Activated CD4-positive, alpha-beta T cell treated with anti-CD3 and anti-CD28 coated beads for 4 hours (primary cell): Measurements from ENCODE around the gene ING5.

Experiments
- DNase-seq, 2 donors: peaks; one replicate each; pipeline ENCODE4 v3.0.0-alpha.2; 2020

Gene ING5

DNA sequence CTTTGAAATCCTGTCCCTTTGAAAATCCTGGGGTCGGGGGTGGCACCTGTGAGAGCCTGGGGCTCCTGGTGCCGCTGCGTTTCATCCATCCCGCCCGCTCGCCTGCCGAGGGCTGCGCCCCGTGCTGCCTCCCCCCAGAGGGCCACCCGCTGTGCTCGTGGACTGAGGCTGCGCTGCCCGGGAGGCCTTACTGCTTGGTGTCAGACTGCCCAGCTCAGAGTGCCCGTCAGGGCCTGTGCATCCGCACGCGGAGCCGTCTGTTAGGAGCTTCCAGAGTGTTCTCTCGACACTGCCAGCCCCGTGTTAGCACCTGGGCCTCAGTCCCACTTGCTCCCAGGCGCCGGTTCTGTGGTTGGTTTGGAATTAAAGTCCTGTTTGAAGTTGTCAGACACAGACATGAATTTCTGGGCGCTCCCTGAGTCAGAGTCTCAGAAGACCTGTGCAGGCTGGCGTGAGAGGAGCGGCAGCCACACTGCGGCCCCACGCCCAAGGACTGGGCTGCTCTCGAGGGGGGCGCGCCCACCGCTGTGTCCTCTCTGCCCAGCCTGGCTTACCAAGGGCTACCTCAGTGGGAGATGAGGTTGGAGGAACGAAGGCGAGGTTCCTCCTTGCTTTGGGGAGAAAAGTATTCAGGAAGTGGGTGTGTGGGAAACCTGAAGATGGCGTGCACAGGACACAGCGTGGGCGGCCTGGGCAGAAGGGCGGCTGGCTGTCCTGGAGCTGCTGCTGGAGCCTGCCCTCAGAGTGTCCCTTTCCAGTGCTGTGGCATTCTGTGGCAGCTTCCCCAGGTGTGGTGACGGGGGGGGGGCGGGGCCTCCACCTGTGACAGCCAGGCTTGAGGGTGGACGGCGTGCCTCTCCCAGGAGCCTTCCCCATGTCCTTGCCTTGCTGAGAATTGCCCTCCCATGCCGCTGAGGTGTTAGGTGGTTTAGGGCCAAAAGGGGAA lies 29.3 kb upstream of the ING5 start:
- DNase-seq, result no peak

DNA sequence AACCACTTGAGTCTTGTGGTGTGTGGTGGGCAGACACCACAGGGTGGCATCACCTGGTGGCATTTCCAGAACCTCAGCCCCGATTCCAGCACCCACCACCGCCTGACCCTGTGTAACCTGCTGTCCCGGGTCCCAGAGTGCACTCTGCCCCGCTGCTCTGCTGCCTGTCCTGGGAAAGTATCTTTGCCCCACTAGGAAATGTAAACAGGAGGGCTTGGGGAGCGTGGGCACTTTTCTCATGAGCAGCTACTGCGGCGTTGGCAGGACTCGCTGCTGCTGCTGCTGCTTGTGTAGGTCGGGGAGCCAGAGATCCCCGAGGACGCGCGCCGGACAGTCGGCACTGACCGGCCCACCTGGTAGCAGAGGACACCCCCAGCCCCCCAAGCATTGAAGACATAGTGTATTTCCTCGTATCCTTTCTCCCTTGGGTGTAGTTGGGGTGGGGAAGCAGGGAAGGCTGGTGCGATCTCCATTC lies 28.6 kb upstream of the ING5 start:
- no peak for DNase-seq

DNA sequence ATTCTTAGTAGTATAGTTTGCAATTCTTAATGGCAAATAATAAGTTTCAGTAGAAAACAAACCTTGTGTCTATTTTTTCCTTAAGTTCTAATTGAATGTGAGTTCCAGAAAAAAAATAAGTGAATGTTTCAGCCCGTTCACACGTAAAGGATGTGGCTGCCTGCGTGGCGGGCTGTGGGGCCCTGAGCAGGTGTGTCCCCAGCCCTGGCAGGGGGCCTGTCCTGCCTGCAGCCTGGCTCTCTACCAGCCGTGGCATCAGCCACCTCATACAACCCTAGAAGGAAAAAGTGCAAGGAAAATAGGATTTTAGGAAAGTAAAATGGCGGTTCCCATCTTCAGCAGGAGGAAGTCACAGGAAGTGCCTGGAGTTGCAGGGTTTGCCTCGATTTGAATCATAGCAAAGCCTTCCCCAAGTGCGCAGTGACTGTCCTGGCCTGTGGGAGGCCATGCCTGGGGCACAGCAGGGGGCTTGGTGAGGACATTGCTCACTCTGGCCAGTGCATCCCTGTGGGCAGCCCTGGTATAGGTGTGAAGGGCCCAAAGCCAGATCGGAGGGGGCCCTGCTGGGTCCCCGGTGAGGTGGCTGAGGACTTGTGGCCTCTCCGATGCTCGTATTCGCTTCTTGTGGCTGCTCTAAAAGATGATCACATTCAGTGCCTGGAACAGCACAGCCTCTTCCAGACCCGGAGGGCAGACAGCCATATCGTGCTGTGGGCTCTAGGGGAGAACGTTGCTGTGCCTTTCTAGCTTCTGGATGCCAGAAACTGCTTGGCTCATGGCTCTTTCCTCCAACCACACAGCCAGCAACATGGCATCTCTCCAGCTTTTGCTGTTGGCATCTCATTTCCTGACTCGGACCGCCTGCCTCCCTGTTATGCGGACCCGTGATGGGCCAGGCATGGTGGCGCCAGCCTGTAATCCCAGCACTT lies 27.8 kb upstream of the ING5 start:
- DNase-seq, result no peak

DNA sequence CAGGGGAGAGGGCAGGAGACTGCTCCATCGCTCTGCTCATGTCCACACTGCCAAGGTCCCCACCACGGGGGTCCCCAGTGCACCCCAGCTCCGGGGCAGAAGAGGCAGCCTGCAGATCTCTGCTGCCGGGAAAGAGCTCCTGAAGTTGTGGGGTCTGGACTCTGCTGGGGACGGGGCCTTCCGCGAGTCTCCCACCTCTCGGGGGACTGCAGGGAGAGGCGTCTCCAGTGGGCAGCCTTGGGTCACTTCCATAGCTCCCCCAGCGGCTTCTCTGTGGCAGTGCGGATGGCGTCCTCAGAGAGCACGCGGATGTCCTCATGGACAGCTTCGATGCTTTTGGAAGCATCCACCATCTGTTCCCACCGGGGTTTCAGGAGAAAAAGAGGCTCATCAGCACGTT lies 26.0 kb upstream of the ING5 start:
- no peak for DNase-seq

DNA sequence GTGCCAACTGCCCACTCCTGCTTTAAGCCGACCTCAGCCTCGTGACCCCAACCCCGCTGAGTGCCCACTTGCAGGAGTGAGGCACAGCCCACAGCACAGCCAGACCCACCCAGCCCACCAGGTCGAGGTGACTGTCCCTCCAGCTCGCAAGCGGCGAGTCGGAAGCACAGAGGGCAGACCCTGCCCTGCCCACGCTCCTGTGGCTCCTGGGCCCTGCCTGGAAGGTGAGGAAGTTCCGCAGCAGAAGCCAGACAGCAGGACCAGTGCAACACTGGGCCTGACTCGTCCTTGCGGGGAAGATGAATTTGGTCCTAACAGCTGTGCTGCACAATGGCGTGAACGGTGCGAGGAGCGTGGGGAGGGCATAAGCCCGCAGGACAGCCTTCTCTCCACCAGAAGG lies 25.2 kb upstream of the ING5 start:
- DNase-seq, result no peak

DNA sequence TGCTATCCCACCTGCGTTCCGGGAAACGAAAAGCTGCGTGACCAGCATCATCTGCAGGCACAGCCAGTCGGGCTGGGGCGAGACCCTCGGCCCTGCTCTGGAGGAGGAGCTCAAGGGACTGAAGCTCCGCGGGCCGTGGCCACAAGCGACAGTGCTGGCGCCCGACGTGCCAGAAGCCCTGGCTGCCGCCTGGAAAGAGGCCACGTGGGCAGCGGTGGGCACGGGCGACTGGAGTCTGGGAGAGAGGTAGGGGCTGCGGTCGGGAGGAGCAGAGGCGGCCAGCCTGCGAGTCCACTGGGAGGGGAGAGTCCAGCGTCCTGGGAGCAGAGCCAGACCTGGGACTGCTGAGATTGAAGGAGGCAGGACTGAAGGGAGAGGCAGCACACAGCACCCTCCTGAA lies 24.4 kb upstream of the ING5 start:
- DNase-seq, result no peak

DNA sequence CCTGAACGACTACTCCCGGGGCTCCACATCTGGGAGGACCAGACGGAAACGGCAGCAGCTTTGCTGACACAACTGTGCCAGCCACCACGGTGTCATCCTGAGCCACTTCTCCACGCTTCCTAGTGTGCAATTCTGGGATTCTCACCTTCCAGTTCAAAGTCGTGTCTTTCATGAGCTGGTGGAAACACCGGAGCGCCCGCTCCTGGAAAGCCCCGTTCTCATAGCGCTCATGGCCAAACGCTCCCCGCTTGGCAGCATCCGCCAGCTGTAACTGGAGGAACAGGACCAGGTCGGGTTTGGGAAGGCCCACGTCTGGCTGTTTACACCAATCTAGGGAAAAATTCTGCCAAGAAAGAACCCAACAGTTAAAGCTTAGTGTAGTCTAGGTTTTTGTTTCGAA lies 23.5 kb upstream of the ING5 start:
- no peak for DNase-seq

DNA sequence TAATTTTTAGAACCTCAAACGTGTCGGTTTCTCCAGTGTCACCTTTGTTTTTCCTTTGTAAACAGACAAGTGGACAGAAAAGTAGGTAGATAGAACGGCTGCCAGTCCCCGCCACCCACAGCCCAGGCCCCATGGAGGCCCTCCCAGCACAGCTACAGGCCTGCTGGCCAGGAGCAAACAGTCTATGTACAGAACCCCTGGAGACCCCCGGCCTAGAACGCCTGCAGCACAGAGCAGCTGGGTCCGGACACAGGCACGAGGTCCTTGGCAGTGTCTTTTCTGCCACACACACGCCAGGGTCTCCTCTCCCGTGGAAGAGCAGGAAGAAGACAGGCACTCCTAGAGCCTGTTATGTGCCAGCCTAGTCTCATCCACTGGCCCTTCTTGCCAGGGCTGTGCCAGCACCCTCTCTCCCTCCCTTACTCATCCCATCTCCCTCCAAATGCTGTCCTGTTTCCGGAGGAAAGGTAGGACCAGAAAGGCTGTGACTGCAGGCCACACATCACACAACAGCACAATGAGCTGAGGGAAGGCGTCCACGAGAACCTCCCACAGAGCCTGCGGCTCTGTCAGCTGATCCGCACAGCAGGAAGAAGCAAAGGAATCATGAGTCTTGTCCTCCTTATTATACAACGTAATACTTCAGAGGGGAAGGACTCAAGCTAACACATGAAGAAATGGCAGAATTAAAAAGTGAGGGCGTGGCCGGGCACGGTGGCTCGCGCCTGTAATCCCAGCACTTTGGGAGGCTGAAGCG lies 22.9 kb upstream of the ING5 start:
- no peak for DNase-seq

DNA sequence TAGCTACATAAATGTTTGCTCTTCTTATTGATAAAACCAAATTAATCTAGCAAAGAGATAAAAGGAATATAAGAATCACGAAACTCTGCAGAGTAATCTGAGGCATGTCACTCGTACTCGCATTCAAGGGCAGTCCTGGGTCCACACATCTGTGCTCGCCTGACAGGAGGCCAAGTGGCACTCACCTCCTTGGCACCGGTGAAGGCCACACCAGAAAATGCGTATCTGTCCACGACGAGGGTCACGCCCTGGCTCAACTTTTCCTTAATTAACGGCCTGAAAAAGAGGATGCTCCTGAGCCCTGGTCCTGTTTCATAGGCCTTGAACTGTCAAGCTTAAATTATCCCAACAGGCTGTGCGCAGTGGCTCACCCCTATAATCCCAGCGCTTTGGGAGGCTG lies 21.8 kb upstream of the ING5 start:
- DNase-seq, result no peak

DNA sequence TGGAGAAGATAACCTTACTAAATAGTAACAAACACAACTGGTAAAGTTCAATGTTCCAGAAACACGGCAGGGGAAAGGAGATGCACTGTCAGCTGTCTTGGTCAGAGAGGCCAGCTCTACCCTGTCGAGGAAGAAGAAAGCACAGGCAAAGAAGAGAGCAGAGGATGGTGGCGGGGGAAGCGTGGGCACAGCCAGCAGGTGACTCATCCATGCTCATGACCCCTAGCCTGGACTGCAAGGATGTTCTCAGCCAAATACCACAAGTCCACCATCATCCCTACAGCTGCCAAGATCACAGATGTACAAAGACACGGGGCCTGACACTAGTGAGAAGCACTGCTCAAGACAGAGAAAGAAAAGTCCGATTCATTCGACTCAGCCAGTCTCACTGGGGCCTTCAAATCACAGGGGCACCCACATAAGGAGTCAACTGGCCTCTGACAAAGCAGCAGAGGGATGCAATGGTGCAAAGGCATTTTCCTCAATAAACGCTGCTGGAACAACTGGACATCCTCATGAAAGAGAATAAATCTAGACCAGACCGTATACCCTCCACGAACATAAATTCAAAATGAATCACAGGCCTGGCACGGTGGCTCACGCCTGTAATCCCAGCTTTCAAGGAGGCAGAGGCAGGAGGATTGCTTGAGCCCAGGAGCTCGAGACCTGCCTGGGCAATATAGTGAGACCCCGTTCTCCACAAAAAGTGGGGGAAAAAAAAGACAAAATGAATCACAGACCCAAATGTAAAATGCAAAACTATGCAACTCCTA lies 20.8 kb upstream of the ING5 start:
- no peak for DNase-seq

DNA sequence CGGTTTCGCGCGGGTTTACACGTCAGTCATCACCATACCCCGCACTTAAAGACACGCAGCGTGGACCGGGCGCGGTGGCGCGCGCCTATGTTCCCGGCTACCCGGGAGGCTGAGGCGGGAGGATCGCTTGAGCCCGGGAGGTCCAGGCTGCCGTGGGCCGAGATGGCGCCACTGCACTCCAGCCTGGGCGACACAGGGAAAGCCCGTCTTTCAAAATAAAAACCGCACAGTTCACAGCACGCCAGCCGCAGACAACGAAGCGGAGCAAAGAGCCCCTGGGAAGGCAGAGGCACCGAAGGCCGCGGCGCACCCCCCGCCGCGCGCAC lies 15.6 kb upstream of the ING5 start:
- DNase-seq, result no peak

DNA sequence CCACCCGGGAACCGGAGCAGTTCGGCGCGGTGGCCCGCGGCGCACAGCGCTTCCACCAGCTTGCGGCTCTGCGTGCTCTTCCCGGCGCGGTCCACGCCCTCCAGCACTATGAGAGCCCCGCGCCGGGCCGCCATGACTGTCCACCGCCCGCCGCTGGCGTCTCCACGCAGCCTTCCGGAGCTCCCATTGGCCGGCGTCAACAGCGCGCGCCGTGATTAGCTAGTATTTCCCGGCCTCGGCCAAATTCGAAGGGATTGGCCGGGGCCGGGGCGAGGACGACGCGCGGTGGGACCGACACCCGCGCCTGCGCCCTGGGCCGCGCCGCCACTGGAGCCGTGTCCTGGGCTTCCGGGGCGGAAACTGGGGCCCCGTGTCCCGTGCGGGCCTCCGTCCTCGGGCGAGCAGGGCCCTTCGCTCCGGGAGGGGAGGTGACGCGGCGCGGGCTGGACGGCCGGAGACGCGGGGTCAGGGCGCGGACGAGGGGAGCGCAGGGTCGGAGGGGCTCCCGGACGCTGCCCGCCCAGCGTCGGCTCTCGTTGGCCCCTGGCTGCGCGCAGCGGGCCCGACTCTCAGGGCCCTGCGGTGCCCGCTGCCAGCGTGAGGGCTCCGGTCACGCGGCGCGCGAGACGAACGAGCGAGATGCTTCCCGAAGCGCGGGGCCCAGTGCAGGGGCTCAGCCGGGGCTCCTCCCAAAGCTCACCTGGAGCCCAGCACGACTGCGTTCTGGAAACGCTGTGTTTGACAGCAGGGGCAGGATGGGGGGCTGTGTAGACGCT lies 15.0 kb upstream of the ING5 start, which contains the start of gene DTYMK:
DTYMK (minus strand) TSS at position 166 of the 776 bp plus-strand sequence; CDS start at position 134, 32 bp downstream.
- peak; percentile 91 to 93 for DNase-seq

DNA sequence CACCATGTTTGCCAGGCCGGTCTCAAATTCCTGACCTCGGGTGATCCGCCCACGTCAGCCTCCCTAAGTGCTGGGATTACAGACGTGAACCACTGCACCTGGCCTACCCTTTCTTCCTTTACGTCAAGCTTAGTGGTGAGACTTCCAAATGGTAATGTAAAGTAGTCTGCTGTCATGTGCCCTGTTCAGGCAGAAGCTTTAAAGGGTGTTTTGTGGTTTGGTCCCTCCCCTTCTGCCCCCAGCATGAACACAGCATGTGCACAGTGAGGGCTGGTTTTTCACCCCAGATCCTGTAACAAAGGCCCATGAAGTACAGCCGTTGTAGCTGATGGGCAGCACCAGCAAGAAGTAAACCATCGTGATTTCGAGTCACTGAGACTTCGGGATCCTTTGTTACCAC lies 12.5 kb upstream of the ING5 start:
- peak in 1 of 2 donors; percentile 51 for DNase-seq

DNA sequence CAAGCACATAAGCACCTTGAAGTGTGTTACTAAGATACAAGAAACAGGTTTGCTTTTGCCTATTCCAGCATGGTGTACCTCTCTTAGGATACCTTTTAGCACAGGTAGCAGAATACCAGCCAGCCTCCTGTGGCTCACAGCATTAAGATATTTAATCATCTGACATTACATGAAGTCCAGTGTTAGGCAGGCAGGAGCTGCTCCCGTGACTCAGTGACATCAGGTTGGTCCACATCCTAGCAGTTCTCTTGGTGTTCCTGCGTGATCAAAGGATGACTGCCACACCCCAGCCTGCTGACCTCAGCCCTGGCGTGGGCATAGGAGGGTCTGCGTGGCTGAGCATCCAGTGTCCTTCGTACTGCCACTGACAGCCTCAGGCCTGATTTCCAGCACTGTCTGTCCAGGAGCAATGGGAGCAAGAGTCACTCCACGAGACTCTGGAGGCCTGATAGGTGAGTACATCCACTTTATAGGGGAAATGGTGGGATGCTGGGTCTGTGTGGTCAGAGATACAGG lies 11.6 kb upstream of the ING5 start:
- DNase-seq, result no peak

DNA sequence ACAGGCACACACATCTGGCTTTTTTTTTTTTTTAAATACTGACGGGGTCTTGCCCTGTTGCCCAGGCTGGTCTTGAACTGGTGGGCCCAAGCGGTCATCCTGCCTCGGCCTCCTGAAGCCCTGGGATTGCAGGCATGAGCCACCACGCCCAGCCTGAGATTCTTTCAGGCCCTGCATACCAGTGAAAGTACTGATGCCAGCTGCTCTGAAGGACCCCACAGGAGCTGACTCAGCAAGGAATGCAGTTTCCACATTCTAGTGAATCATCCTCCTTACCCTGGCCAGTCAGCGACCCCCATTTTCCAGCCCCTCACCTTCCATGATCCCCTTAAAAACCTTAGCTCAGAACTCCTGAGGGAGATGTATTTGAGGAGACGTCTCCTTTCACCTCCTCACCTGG lies 9.4 kb upstream of the ING5 start:
- no peak for DNase-seq

DNA sequence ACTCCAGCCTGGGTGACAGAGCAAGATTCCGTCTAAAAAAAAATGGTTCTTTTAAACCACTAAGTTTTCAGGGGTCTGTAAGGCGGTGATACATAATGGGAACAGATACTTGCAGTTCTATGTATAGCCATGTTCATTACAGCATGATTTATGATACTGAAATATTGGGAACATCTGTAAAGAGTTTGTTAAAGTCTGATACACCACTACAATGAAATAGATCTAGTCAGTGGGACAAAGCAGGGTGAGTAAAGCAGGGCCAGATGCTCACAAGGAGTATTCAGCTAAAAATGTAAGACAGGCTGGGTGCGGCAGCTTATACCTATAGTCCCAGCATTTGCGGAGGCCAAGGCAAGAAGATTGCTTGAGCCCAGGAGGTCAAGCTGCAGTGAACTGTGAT lies 6.2 kb upstream of the ING5 start:
- no peak for DNase-seq

DNA sequence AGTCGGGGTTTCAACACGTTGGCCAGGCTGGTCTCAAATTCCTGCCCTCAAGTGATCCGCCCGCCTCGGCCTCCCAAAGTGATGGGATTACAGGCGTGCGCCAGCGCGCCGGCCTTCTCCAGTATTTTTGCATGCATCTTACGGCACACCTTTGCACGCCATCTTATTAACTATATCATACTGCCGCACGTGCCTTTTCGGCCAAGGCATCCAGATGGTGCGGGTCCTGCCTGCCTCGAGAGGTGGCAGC lies 765 bp upstream of the ING5 start:
- DNase-seq, result no peak

DNA sequence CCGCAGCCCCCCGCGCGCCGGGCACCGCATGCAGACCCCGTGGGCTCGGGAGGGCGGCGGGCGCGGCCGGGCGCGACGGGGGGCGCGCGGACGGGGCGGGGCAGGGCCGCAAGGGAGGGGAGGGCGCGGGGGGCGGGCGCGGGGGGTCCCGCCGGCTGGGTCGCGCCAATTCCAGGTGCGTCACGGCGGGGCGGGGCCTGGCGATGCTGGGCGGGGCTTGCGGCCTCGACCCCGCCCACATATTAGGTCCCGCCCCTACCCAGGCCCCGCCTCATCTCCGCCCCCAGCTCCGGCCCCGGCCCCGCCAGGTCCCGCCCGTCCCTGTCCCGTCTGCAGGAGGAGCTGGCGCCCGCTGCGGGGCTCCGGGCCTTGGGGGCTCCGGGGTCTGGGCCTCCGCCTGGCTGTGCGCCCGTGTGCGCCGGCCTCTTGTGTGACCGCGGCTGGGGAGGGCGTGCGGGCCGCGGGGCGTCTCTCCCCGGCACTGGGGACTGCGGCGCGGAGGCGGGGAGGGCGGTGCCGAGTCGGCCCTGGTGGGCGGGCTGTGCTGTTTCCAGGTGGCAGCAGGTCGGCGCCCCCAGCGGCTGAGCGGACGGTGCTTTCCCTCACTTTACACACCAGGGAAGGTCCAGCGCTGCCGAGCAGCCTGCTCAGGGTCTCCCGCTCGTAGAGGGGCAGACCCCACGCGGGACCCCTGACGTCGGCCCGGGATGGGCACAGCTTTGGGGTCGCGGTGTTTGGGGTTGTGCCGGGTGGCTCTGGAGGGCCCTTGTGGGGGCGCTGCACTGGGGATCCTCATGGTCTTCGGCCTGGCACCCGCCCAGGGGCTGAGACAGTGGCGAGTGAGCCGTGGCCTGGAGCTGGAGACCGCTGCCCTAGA lies 554 bp downstream of the ING5 start:
- DNase-seq, result peak; percentile 91 to 94

DNA sequence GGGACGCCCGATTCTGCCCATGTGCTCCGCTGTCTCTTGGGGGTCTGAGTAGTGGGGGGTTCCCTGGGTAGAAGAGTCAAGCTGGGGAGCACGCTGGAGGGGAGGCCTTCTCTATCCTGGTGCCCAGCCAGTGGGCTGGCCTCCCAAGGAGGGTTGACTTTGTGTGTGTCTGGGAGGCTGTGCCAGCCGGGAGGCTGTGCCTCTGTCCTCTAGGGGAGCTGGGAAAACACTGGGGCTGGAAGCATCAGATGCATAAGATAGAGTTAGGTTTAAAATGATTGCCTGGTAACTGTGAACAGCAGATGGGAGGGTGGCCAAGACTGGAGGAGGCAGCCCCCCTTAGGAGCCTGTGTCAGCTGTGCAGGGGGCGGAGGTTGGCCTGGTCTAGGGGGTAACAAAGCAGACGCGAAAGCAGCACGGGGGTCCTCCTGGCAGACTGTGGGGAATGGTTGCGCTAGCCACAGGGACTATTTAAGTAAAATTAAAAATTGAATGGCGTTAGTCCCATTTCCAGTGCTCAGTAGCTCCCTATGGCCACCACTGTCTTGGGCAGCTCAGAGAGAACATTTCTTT lies 1.3 kb downstream of the ING5 start:
- no peak for DNase-seq

DNA sequence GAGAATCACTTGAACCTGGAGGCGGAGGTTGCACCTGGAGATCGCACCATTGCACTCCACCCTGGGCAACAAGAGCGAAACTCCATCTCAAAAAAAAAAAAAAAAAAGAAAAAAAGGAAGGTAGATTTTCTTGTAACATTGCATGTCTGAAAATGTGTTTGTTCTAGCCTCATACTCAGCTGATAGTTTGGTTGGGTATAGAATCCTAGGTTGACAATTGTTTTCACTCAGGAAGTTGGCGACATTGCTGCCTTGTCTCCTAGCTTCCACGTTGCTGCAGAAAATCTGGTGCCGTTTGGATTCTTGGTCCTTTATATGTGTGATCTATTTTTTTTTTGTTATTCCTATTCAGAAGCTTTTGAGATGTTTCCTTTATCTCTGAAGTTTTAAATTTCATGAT lies 4.7 kb downstream of the ING5 start:
- DNase-seq, result no peak
